Lower leg skin (tissue), 3 donors: Measurements from ENCODE around the gene SH3BGRL3.
"Not testable (repeated sequence)": the region's sequence is repeated elsewhere in the genome, so short reads cannot be mapped to it uniquely, and the experiment has no call there.

Experiments used
- CTCF ChIP-seq, 3 donors: fragments of 450-650 bp; IDR thresholded peaks; one replicate each; pipeline ENCODE4 v1.5.1; 2016; ENCODE audit warnings: antibody characterized with exemption in 3 of 3, mild to moderate bottlenecking in 3 of 3, moderate library complexity in 2 of 3
- POLR2A ChIP-seq, 2 donors: fragments of 450-650 bp; IDR thresholded peaks; one replicate each; pipeline ENCODE4 v1.6.1; 2016 to 2017; ENCODE audit warnings: antibody characterized with exemption in 2 of 2, mild to moderate bottlenecking in 1 of 2, moderate library complexity in 1 of 2

GRCh38 chr1:26230682-26231081, 49.2 kb upstream of the SH3BGRL3 start:
- not testable (repeated sequence) for TF ChIP-seq CTCF, POLR2A (IDR thresholded peaks at IDR 0.05)
